ENCODE measurements around the gene BRD9.
"Not testable (repeated sequence)": the region's sequence is repeated elsewhere in the genome, so short reads cannot be mapped to it uniquely, and the experiment has no call there.

DNA sequence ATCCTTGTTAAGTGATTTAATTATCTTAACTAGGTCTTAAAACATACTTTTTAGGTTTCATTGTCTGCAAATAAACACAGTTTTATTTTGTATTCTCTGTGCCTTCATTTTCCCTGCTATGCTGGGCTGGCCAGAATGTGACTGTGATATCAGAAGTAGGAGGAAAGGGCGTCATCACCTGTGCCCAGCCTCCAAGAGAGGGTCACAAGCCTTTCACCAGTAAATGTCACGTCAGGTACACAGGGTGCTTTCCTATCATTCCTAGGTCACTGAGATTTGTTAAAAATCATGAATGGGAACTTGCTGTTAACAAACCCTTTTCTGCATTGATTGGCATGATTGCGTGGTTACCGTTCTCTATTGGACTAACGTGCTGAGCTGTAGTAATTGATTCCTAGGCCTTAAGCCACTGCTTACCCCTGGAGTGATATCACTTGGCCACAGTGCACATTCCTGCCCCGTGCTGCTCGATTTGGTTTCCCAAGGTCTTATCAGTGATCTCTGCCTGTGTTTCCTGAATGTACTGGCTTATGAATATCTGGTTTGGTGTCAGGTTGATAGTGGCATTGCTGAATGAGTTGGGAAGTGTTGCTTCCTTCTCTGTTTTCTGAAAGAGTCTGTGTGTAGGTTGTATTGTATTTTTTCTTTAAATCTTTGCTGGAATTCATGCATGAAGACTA is 56.5 kb downstream of the BRD9 start:
- TF ChIP-seq, protein P1, sequence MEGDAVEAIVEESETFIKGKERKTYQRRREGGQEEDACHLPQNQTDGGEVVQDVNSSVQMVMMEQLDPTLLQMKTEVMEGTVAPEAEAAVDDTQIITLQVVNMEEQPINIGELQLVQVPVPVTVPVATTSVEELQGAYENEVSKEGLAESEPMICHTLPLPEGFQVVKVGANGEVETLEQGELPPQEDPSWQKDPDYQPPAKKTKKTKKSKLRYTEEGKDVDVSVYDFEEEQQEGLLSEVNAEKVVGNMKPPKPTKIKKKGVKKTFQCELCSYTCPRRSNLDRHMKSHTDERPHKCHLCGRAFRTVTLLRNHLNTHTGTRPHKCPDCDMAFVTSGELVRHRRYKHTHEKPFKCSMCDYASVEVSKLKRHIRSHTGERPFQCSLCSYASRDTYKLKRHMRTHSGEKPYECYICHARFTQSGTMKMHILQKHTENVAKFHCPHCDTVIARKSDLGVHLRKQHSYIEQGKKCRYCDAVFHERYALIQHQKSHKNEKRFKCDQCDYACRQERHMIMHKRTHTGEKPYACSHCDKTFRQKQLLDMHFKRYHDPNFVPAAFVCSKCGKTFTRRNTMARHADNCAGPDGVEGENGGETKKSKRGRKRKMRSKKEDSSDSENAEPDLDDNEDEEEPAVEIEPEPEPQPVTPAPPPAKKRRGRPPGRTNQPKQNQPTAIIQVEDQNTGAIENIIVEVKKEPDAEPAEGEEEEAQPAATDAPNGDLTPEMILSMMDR (IDR thresholded peaks at IDR 0.05; ENCODE audit: insufficient read depth, low read length), result not testable (repeated sequence)
- TF ChIP-seq, protein P2, sequence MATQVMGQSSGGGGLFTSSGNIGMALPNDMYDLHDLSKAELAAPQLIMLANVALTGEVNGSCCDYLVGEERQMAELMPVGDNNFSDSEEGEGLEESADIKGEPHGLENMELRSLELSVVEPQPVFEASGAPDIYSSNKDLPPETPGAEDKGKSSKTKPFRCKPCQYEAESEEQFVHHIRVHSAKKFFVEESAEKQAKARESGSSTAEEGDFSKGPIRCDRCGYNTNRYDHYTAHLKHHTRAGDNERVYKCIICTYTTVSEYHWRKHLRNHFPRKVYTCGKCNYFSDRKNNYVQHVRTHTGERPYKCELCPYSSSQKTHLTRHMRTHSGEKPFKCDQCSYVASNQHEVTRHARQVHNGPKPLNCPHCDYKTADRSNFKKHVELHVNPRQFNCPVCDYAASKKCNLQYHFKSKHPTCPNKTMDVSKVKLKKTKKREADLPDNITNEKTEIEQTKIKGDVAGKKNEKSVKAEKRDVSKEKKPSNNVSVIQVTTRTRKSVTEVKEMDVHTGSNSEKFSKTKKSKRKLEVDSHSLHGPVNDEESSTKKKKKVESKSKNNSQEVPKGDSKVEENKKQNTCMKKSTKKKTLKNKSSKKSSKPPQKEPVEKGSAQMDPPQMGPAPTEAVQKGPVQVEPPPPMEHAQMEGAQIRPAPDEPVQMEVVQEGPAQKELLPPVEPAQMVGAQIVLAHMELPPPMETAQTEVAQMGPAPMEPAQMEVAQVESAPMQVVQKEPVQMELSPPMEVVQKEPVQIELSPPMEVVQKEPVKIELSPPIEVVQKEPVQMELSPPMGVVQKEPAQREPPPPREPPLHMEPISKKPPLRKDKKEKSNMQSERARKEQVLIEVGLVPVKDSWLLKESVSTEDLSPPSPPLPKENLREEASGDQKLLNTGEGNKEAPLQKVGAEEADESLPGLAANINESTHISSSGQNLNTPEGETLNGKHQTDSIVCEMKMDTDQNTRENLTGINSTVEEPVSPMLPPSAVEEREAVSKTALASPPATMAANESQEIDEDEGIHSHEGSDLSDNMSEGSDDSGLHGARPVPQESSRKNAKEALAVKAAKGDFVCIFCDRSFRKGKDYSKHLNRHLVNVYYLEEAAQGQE (IDR thresholded peaks at IDR 0.05; ENCODE audit: insufficient replicate concordance, low read depth), result not testable (repeated sequence)
- not testable (repeated sequence) for TF ChIP-seq POLR2AphosphoS5 (IDR thresholded peaks at IDR 0.05; ENCODE audit: low read depth); SPI1 (IDR thresholded peaks at IDR 0.05; ENCODE audit: borderline replicate concordance, low read depth)

Data from HL-60 (cell line).